Activated CD4-positive, alpha-beta T cell treated with anti-CD3 and anti-CD28 coated beads, Interleukin-2, amount 50 U/mL, for 16 hours (primary cell): Measurements from ENCODE around the gene FOXO3.
A peak's percentile ranks its signal among the peaks of the same experiment; 100 is the strongest.
"Not testable (repeated sequence)": the region's sequence is repeated elsewhere in the genome, so short reads cannot be mapped to it uniquely, and the experiment has no call there.

Experiments used
- DNase-seq: peaks from one replicate; pipeline ENCODE4 v3.0.0-alpha.2; 2020

FOXO3 gene

GRCh38 chr6:108665495-108666196 lies 104.9 kb downstream of the FOXO3 start:
- peak; percentile 57 for DNase-seq

GRCh38 chr6:108666656-108667260 lies 106.0 kb downstream of the FOXO3 start:
- no peak for DNase-seq

- DNase-seq = no peak
Observed at GRCh38 chr6:108667993-108668392, 107.3 kb downstream of the FOXO3 start.

- DNase-seq = no peak
Observed at GRCh38 chr6:108669673-108670072, 109.0 kb downstream of the FOXO3 start.

GRCh38 chr6:108671175-108671574 lies 110.5 kb downstream of the FOXO3 start:
- DNase-seq = no peak

GRCh38 chr6:108671790-108672189 lies 111.1 kb downstream of the FOXO3 start:
- DNase-seq = no peak

GRCh38 chr6:108672641-108673040 lies 111.9 kb downstream of the FOXO3 start:
- DNase-seq = no peak

GRCh38 chr6:108673153-108673552 lies 112.4 kb downstream of the FOXO3 start:
- DNase-seq = no peak

GRCh38 chr6:108673602-108674001 lies 112.9 kb downstream of the FOXO3 start:
- DNase-seq = no peak

GRCh38 chr6:108675226-108676200 lies 114.8 kb downstream of the FOXO3 start:
- no peak for DNase-seq

- no peak for DNase-seq
Observed at GRCh38 chr6:108676555-108676954, 115.8 kb downstream of the FOXO3 start.

- no peak for DNase-seq
Observed at GRCh38 chr6:108677357-108677756, 116.6 kb downstream of the FOXO3 start.

GRCh38 chr6:108677894-108678293 lies 117.2 kb downstream of the FOXO3 start:
- no peak for DNase-seq

GRCh38 chr6:108680314-108680713 lies 119.6 kb downstream of the FOXO3 start:
- not testable (repeated sequence) for DNase-seq

GRCh38 chr6:108681721-108682120 lies 121.0 kb downstream of the FOXO3 start:
- not testable (repeated sequence) for DNase-seq

- DNase-seq = not testable (repeated sequence)
Observed at GRCh38 chr6:108682383-108683119, 121.8 kb downstream of the FOXO3 start.

- not testable (repeated sequence) for DNase-seq
Observed at GRCh38 chr6:108683976-108684375, 123.3 kb downstream of the FOXO3 start.

GRCh38 chr6:108684771-108685329 lies 124.1 kb downstream of the FOXO3 start:
- peak; percentile 31 for DNase-seq

GRCh38 chr6:108685970-108686369 lies 125.3 kb downstream of the FOXO3 start:
- no peak for DNase-seq

- no peak for DNase-seq
Observed at GRCh38 chr6:108686896-108687295, 126.2 kb downstream of the FOXO3 start.

GRCh38 chr6:108687921-108688320 lies 127.2 kb downstream of the FOXO3 start:
- DNase-seq = no peak
